Measurements from ENCODE around the gene PVALEF. TPM values are rescaled to one million over a fixed set of nuclear protein-coding genes. Genes with fewer than 3 reads are reported as not detected.

The PVALEF gene
- total RNA-seq, 4 donors from 2014 or later = not detected

DNA sequence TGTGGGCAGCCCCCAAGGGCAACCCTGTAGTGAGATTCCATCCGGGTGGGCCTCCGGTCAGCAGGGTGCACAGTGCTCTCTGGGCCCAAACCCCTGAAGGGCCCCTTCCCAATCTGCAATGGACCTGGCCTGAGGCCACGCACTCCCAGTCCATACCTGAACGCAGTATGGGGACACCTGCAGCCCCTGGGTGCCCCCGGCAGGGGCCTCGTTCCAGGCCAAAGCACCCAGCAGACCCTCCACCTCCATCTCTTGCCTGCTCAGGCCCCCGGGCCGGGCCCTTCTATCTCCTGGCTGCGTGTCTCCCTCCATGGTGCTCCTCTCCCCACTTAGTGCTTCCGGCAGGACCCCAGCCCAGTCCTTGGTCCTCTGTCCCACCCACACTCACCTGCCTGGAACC lies 18.0 kb downstream of the PVALEF start:
- intact Hi-C loops (cut with DNase I; ENCODE audit: low total_unique reads) = no loop called here
- TF ChIP-seq CTCF (IDR thresholded peaks at IDR 0.05) (no peak), POLR2A (IDR thresholded peaks at IDR 0.05) (no peak)
- Histone ChIP-seq H3K4me1 (no peaks in the 10 kb centered on the region), H3K4me3 (no peak overlapping the region), H3K27ac (no peak overlapping the region), H3K27me3 (no peaks in the 10 kb centered on the region), H3K36me3 (no peaks in the 10 kb centered on the region), H3K9me3 (no peaks in the 10 kb centered on the region)
- DNase-seq = no peak

- Histone ChIP-seq H3K9me3 (no peaks in the 10 kb centered on the region), H3K4me1 (no peaks in the 10 kb centered on the region), H3K27me3 (no peaks in the 10 kb centered on the region), H3K27ac (no peak overlapping the region), H3K36me3 (no peaks in the 10 kb centered on the region), H3K4me3 (no peak overlapping the region)
- TF ChIP-seq CTCF (IDR thresholded peaks at IDR 0.05) = no peak
- no peak for TF ChIP-seq POLR2A (IDR thresholded peaks at IDR 0.05)
- no peak for DNase-seq
- intact Hi-C loops (cut with DNase I; ENCODE audit: low total_unique reads) = no loop called here
Observed at GRCh38 chr17:81183807-81184206, 18.5 kb downstream of the PVALEF start.

DNA sequence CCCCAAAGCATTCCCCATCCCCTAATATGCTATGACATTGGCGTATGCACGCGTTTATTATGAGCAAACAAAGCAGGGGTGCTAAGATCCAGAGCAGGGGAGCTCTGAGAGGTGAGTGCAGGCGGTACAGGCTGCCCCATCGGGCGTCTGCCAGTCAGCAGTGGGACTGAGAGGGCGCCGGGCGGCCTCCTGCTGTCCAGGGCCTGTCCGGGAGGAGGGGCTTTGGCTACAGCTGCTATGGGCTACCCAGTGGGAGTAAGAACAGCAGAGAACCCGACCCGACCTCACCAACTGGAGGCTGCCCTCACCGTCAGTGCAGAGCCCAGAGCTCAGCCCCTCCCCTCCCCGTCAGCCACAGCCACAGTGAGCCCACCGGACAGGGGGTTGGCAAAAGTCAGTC lies 19.2 kb downstream of the PVALEF start:
- Histone ChIP-seq H3K9me3 (no peaks in the 10 kb centered on the region), H3K36me3 (no peaks in the 10 kb centered on the region), H3K27ac (no peak overlapping the region), H3K4me3 (no peak overlapping the region), H3K4me1 (no peaks in the 10 kb centered on the region), H3K27me3 (no peaks in the 10 kb centered on the region)
- TF ChIP-seq CTCF (IDR thresholded peaks at IDR 0.05) (no peak), POLR2A (IDR thresholded peaks at IDR 0.05) (no peak)
- intact Hi-C loops (cut with DNase I; ENCODE audit: low total_unique reads) = no loop called here
- DNase-seq = no peak

DNA sequence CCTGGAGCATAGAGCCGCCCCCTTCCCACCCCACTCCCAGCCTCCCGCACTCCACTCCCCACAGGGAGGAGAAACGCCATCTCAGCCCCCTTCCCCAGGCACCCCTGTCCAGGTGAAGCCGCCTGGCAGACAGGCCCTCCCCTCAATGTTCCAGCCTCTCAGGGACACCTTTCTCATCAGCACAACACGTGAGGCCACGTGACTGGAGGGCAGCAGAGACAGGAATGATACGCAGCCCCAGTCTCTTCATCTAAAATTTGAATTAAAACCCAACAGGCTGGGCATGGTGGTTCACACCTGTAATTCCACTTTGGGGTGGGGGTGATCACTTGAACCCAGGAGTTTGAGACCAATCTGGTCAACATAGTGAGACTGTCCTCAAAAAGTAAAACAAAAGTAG lies 20.9 kb downstream of the PVALEF start:
- Histone ChIP-seq H3K27me3 (no peaks in the 10 kb centered on the region), H3K4me1 (no peaks in the 10 kb centered on the region), H3K9me3 (no peaks in the 10 kb centered on the region), H3K36me3 (no peaks in the 10 kb centered on the region), H3K27ac (no peak overlapping the region), H3K4me3 (no peak overlapping the region)
- no peak for DNase-seq
- TF ChIP-seq POLR2A (IDR thresholded peaks at IDR 0.05) (no peak), CTCF (IDR thresholded peaks at IDR 0.05) (no peak)
- intact Hi-C loops (cut with DNase I; ENCODE audit: low total_unique reads) = no loop called here

DNA sequence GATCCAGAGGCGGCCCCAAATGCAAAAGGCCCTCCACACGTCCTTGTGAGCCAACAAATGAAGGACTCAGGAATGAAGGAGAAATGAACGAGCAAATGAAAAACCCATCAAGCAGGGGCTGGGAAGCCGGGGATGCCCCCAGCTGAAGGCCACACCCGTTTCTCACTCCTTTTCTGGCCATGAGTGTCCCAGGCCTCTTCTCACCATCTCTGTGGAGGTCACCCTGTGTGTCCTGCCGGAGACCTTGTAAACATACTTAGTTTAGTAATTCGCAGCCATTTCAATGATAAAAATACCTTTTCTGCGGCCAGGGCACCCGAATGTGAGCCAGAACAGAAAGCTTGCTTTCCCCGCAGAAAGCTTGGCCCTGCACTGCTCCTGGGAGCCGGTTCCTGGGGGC lies 21.8 kb downstream of the PVALEF start:
- TF ChIP-seq POLR2A (IDR thresholded peaks at IDR 0.05) (no peak), CTCF (IDR thresholded peaks at IDR 0.05) (no peak)
- Histone ChIP-seq H3K4me1 (no peaks in the 10 kb centered on the region), H3K4me3 (no peak overlapping the region), H3K27me3 (no peaks in the 10 kb centered on the region), H3K36me3 (no peaks in the 10 kb centered on the region), H3K9me3 (no peaks in the 10 kb centered on the region), H3K27ac (no peak overlapping the region)
- DNase-seq = no peak
- intact Hi-C loops (cut with DNase I; ENCODE audit: low total_unique reads) = no loop called here

All from uterus (tissue), 4 donors.